IMR-90 (cell line): ENCODE results near the gene DACT1.

ENCODE experiments used
- CTCF ChIP-seq: conservative IDR thresholded peaks from 2 replicates; pipeline ENCODE4 v1.5.1; 2012; ENCODE audit warnings: mild to moderate bottlenecking, low read depth, low read length, improper control_type of control experiment
- MXI1 ChIP-seq: IDR thresholded peaks from 2 replicates; pipeline ENCODE4 v1.6.1; 2012; ENCODE audit warnings: low read depth, mild to moderate bottlenecking, low read length, moderate library complexity, borderline replicate concordance
- RFX5 ChIP-seq: IDR thresholded peaks from 2 replicates; pipeline ENCODE4 v1.8.0; 2012; ENCODE audit warnings: low read depth, mild to moderate bottlenecking, low read length, moderate library complexity
- USF2 ChIP-seq: fragments of 150-350 bp; IDR thresholded peaks from 2 replicates; pipeline ENCODE4 v1.6.1; 2017; ENCODE audit warnings: mild to moderate bottlenecking, antibody characterized with exemption, low read length, low read depth

- TF ChIP-seq USF2, result no peak
- no peak for TF ChIP-seq CTCF
- no peak for TF ChIP-seq MXI1
- no peak for TF ChIP-seq RFX5
Observed at GRCh38 chr14:58680698-58681097, 42.9 kb downstream of the DACT1 start.
